ENCODE data around the gene PPP1R9A.

The PPP1R9A gene

GRCh38 chr7:95092324-95092723 is 184.9 kb downstream of the PPP1R9A start:
- Histone ChIP-seq H3K4me3 (no peak overlapping the region), H3K9me3 (no peaks in the 10 kb centered on the region), H3K27me3 (ENCODE audit: low read depth) (no peaks in the 10 kb centered on the region), H3K36me3 (replicated peaks) (no peaks in the 10 kb centered on the region), H3K4me1 (peaks cover 11% of the 10 kb centered on the region)
- no peak for DNase-seq (ENCODE audit: low spot score in 2 of 2)
- in situ Hi-C loops (cut with MboI; ENCODE audit: low sequenced_read_pairs) = no loop called here

- Histone ChIP-seq H3K4me1 (no peaks in the 10 kb centered on the region), H3K36me3 (replicated peaks) (no peaks in the 10 kb centered on the region), H3K9me3 (no peaks in the 10 kb centered on the region), H3K27me3 (ENCODE audit: low read depth) (no peaks in the 10 kb centered on the region), H3K4me3 (no peak overlapping the region)
- DNase-seq (ENCODE audit: low spot score in 2 of 2) = no peak
- in situ Hi-C loops (cut with MboI; ENCODE audit: low sequenced_read_pairs) = no loop called here
Measured at GRCh38 chr7:95095259-95095965, 188.0 kb downstream of the PPP1R9A start.

GRCh38 chr7:95095966-95096540 is 188.7 kb downstream of the PPP1R9A start:
- DNase-seq (ENCODE audit: low spot score in 2 of 2) = no peak
- Histone ChIP-seq H3K4me1 (no peaks in the 10 kb centered on the region), H3K9me3 (no peaks in the 10 kb centered on the region), H3K36me3 (replicated peaks) (no peaks in the 10 kb centered on the region), H3K4me3 (no peak overlapping the region), H3K27me3 (ENCODE audit: low read depth) (no peaks in the 10 kb centered on the region)
- in situ Hi-C loops (cut with MboI; ENCODE audit: low sequenced_read_pairs) = no loop called here

- no peaks in the 10 kb centered on the region for H3K9me3 ChIP-seq
- no peaks in the 10 kb centered on the region for H3K36me3 ChIP-seq (replicated peaks)
- H3K4me1 ChIP-seq = no peaks in the 10 kb centered on the region
- in situ Hi-C loops (cut with MboI; ENCODE audit: low sequenced_read_pairs) = no loop called here
- no peaks in the 10 kb centered on the region for H3K27me3 ChIP-seq (ENCODE audit: low read depth)
- DNase-seq (ENCODE audit: low spot score in 2 of 2) = no peak
- no peak overlapping the region for H3K4me3 ChIP-seq
Measured at GRCh38 chr7:95097291-95097690, 189.9 kb downstream of the PPP1R9A start.

- no peaks in the 10 kb centered on the region for H3K9me3 ChIP-seq
- no peak for DNase-seq (ENCODE audit: low spot score in 2 of 2)
- H3K4me1 ChIP-seq = no peaks in the 10 kb centered on the region
- H3K36me3 ChIP-seq (replicated peaks) = no peaks in the 10 kb centered on the region
- in situ Hi-C loops (cut with MboI; ENCODE audit: low sequenced_read_pairs) = no loop called here
- H3K27me3 ChIP-seq (ENCODE audit: low read depth) = no peaks in the 10 kb centered on the region
- H3K4me3 ChIP-seq = no peak overlapping the region
Measured at GRCh38 chr7:95097851-95098250, 190.5 kb downstream of the PPP1R9A start.

- in situ Hi-C loops (cut with MboI; ENCODE audit: low sequenced_read_pairs) = no loop called here
- no peak for DNase-seq (ENCODE audit: low spot score in 2 of 2)
- Histone ChIP-seq H3K4me1 (no peaks in the 10 kb centered on the region), H3K27me3 (ENCODE audit: low read depth) (no peaks in the 10 kb centered on the region), H3K36me3 (replicated peaks) (no peaks in the 10 kb centered on the region), H3K9me3 (no peaks in the 10 kb centered on the region), H3K4me3 (no peak overlapping the region)
Measured at GRCh38 chr7:95099106-95099505, 191.7 kb downstream of the PPP1R9A start.

GRCh38 chr7:95101422-95101821 is 194.0 kb downstream of the PPP1R9A start:
- Histone ChIP-seq H3K9me3 (no peaks in the 10 kb centered on the region), H3K4me1 (peaks cover 3% of the 10 kb centered on the region; the same call in 1 of the 2 replicates), H3K36me3 (replicated peaks) (no peaks in the 10 kb centered on the region), H3K27me3 (ENCODE audit: low read depth) (no peaks in the 10 kb centered on the region), H3K4me3 (no peak overlapping the region)
- DNase-seq (ENCODE audit: low spot score in 2 of 2) = no peak
- in situ Hi-C loops (cut with MboI; ENCODE audit: low sequenced_read_pairs) = no loop called here

- no peaks in the 10 kb centered on the region for H3K36me3 ChIP-seq (replicated peaks)
- H3K9me3 ChIP-seq = no peaks in the 10 kb centered on the region
- H3K4me1 ChIP-seq = peaks cover 3% of the 10 kb centered on the region; the same call in 1 of the 2 replicates
- DNase-seq (ENCODE audit: low spot score in 2 of 2) = no peak
- H3K27me3 ChIP-seq (ENCODE audit: low read depth) = no peaks in the 10 kb centered on the region
- H3K4me3 ChIP-seq = no peak overlapping the region
- in situ Hi-C loops (cut with MboI; ENCODE audit: low sequenced_read_pairs) = no loop called here
Measured at GRCh38 chr7:95102662-95103061, 195.3 kb downstream of the PPP1R9A start.

- no peaks in the 10 kb centered on the region for H3K27me3 ChIP-seq (ENCODE audit: low read depth)
- H3K36me3 ChIP-seq (replicated peaks) = no peaks in the 10 kb centered on the region
- in situ Hi-C loops (cut with MboI; ENCODE audit: low sequenced_read_pairs) = no loop called here
- H3K9me3 ChIP-seq = no peaks in the 10 kb centered on the region
- peaks cover 3% of the 10 kb centered on the region; the same call in 1 of the 2 replicates for H3K4me1 ChIP-seq
- H3K4me3 ChIP-seq = no peak overlapping the region
- DNase-seq (ENCODE audit: low spot score in 2 of 2) = no peak
Measured at GRCh38 chr7:95104739-95105138, 197.3 kb downstream of the PPP1R9A start.

- H3K36me3 ChIP-seq (replicated peaks) = no peaks in the 10 kb centered on the region
- H3K27me3 ChIP-seq (ENCODE audit: low read depth) = no peaks in the 10 kb centered on the region
- H3K4me1 ChIP-seq = peaks cover 3% of the 10 kb centered on the region; the same call in 1 of the 2 replicates
- H3K9me3 ChIP-seq = no peaks in the 10 kb centered on the region
- no peak overlapping the region for H3K4me3 ChIP-seq
- DNase-seq (ENCODE audit: low spot score in 2 of 2) = no peak
- in situ Hi-C loops (cut with MboI; ENCODE audit: low sequenced_read_pairs) = no loop called here
Measured at GRCh38 chr7:95105627-95106026, 198.2 kb downstream of the PPP1R9A start.

GRCh38 chr7:95106401-95106800 is 199.0 kb downstream of the PPP1R9A start:
- no peaks in the 10 kb centered on the region for H3K27me3 ChIP-seq (ENCODE audit: low read depth)
- peaks cover 3% of the 10 kb centered on the region; the same call in 1 of the 2 replicates for H3K4me1 ChIP-seq
- no peaks in the 10 kb centered on the region for H3K36me3 ChIP-seq (replicated peaks)
- in situ Hi-C loops (cut with MboI; ENCODE audit: low sequenced_read_pairs) = no loop called here
- H3K9me3 ChIP-seq = no peaks in the 10 kb centered on the region
- no peak overlapping the region for H3K4me3 ChIP-seq
- no peak for DNase-seq (ENCODE audit: low spot score in 2 of 2)

GRCh38 chr7:95110707-95111106 is 203.3 kb downstream of the PPP1R9A start:
- DNase-seq (ENCODE audit: low spot score in 2 of 2) = no peak
- Histone ChIP-seq H3K4me1 (peaks cover 3% of the 10 kb centered on the region; the same call in 1 of the 2 replicates), H3K36me3 (replicated peaks) (no peaks in the 10 kb centered on the region), H3K9me3 (no peaks in the 10 kb centered on the region), H3K4me3 (no peak overlapping the region), H3K27me3 (ENCODE audit: low read depth) (no peaks in the 10 kb centered on the region)
- in situ Hi-C loops (cut with MboI; ENCODE audit: low sequenced_read_pairs) = no loop called here

- H3K27me3 ChIP-seq (ENCODE audit: low read depth) = no peaks in the 10 kb centered on the region
- H3K9me3 ChIP-seq = no peaks in the 10 kb centered on the region
- H3K4me3 ChIP-seq = no peak overlapping the region
- H3K36me3 ChIP-seq (replicated peaks) = no peaks in the 10 kb centered on the region
- peaks cover 8% of the 10 kb centered on the region for H3K4me1 ChIP-seq
- no peak for DNase-seq (ENCODE audit: low spot score in 2 of 2)
- in situ Hi-C loops (cut with MboI; ENCODE audit: low sequenced_read_pairs) = no loop called here
Measured at GRCh38 chr7:95113590-95113989, 206.2 kb downstream of the PPP1R9A start.

GRCh38 chr7:95126053-95126709 is 218.8 kb downstream of the PPP1R9A start:
- Histone ChIP-seq H3K27me3 (ENCODE audit: low read depth) (no peaks in the 10 kb centered on the region), H3K9me3 (no peaks in the 10 kb centered on the region), H3K4me1 (peaks cover 12% of the 10 kb centered on the region), H3K36me3 (replicated peaks) (no peaks in the 10 kb centered on the region), H3K4me3 (no peak overlapping the region)
- in situ Hi-C loops (cut with MboI; ENCODE audit: low sequenced_read_pairs) = no loop called here
- DNase-seq (ENCODE audit: low spot score in 2 of 2) = no peak

Data from HAP-1 (cell line).